ACHN (cell line): ENCODE data around the gene CDC42BPB.
"Not testable (repeated sequence)": the region's sequence is repeated elsewhere in the genome, so short reads cannot be mapped to it uniquely, and the experiment has no call there.

ENCODE experiments used
- DNase-seq: peaks from one replicate; pipeline ENCODE4 v3.0.0-alpha.2; 2015
- in situ Hi-C: cut with HindIII; loops from 2 replicates; pipeline ENCODE4 v1.10.0; 2017; ENCODE audit warnings: low sequenced_read_pairs, low pct_ligation_motif_present, low pct_unique_long_range_greater_than_20kb

The CDC42BPB gene

GRCh38 chr14:102903248-102903888 lies 154.0 kb downstream of the CDC42BPB start:
- in situ Hi-C loops, result no loop called here

GRCh38 chr14:102902523-102903247 lies 154.7 kb downstream of the CDC42BPB start:
- in situ Hi-C loops, result no loop called here
- DNase-seq, result no peak

More at GRCh38 chr14:102903248-102903888, 154.0 kb downstream of the CDC42BPB start:
- no peak for DNase-seq

- in situ Hi-C loops, result no loop called here
- no peak for DNase-seq
Measured at GRCh38 chr14:102902086-102902485, 155.3 kb downstream of the CDC42BPB start.

GRCh38 chr14:102901633-102902032 lies 155.7 kb downstream of the CDC42BPB start:
- in situ Hi-C loops, result no loop called here
- DNase-seq, result no peak

GRCh38 chr14:102900631-102901571 lies 156.4 kb downstream of the CDC42BPB start:
- in situ Hi-C loops, result no loop called here
- DNase-seq, result no peak

- DNase-seq, result no peak
- in situ Hi-C loops, result no loop called here
Measured at GRCh38 chr14:102899516-102899900, 157.8 kb downstream of the CDC42BPB start.

GRCh38 chr14:102898776-102899515 lies 158.4 kb downstream of the CDC42BPB start:
- DNase-seq, result no peak
- in situ Hi-C loops, result no loop called here

GRCh38 chr14:102898298-102898697 lies 159.1 kb downstream of the CDC42BPB start:
- DNase-seq, result no peak
- in situ Hi-C loops, result no loop called here

- DNase-seq, result no peak
- in situ Hi-C loops, result no loop called here
Measured at GRCh38 chr14:102897299-102898027, 159.9 kb downstream of the CDC42BPB start.

- in situ Hi-C loops, DNase-seq: not testable (repeated sequence)
Measured at GRCh38 chr14:102896735-102897134, 160.6 kb downstream of the CDC42BPB start.

- in situ Hi-C loops, result no loop called here
- DNase-seq, result no peak
Measured at GRCh38 chr14:102893452-102893851, 163.9 kb downstream of the CDC42BPB start.

GRCh38 chr14:102892651-102893050 lies 164.7 kb downstream of the CDC42BPB start:
- no peak for DNase-seq
- in situ Hi-C loops, result no loop called here

GRCh38 chr14:102891556-102891955 lies 165.8 kb downstream of the CDC42BPB start:
- in situ Hi-C loops, result no loop called here
- DNase-seq, result no peak

- in situ Hi-C loops, result no loop called here
- DNase-seq, result no peak
Measured at GRCh38 chr14:102891111-102891510, 166.2 kb downstream of the CDC42BPB start.

GRCh38 chr14:102889615-102890014 lies 167.7 kb downstream of the CDC42BPB start:
- in situ Hi-C loops, result no loop called here
- DNase-seq, result no peak

GRCh38 chr14:102888748-102889147 lies 168.6 kb downstream of the CDC42BPB start:
- in situ Hi-C loops, result no loop called here
- no peak for DNase-seq

GRCh38 chr14:102885737-102886447 lies 171.5 kb downstream of the CDC42BPB start:
- no peak for DNase-seq
- in situ Hi-C loops, result no loop called here
